ENCODE measurements around the gene VEPH1.

Gene VEPH1

GRCh38 chr3:157423337-157423736 lies 79.9 kb downstream of the VEPH1 start:
- peak; percentile 74 for DNase-seq

GRCh38 chr3:157420606-157421130 lies 82.5 kb downstream of the VEPH1 start:
- DNase-seq: no peak

GRCh38 chr3:157418104-157418503 lies 85.1 kb downstream of the VEPH1 start:
- peak; percentile 42 for DNase-seq

- peak; percentile 65 for DNase-seq
Measured at GRCh38 chr3:157417247-157417646, 86.0 kb downstream of the VEPH1 start.

GRCh38 chr3:157416347-157417087 lies 86.7 kb downstream of the VEPH1 start:
- no peak for DNase-seq

GRCh38 chr3:157414861-157415260 lies 88.4 kb downstream of the VEPH1 start:
- no peak for DNase-seq

DNA sequence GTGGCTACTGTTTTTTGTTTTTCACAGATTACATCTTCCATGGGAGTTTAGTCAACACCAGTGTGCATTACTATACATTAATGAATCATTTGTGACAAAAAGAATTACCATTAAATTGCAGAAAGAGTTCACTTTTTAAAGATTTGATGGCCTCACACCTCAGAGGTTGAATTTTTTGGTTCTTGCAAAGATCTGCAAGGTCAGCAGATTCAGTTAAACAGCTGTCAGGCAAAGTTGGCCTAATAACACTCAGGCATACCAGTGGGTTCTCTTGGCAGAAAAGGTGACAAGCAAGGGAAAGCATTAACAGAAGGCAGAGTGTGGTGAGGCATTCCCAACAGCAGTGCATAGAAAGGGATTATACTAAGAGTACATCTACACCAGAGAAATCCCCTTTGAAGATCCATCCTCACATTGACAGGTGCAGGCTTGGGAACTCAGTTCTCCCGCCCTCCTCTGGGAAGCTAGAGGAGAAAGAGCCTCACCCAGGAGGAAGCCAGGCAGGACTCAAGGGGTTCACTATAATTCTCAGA lies 90.8 kb downstream of the VEPH1 start:
- DNase-seq: no peak

GRCh38 chr3:157410945-157411344 lies 92.3 kb downstream of the VEPH1 start:
- peak; percentile 14 for DNase-seq

- no peak for DNase-seq
Measured at GRCh38 chr3:157409516-157409915, 93.7 kb downstream of the VEPH1 start.

GRCh38 chr3:157408499-157409149 lies 94.6 kb downstream of the VEPH1 start:
- no peak for DNase-seq

- DNase-seq: no peak
Measured at GRCh38 chr3:157407769-157408168, 95.4 kb downstream of the VEPH1 start.

DNA sequence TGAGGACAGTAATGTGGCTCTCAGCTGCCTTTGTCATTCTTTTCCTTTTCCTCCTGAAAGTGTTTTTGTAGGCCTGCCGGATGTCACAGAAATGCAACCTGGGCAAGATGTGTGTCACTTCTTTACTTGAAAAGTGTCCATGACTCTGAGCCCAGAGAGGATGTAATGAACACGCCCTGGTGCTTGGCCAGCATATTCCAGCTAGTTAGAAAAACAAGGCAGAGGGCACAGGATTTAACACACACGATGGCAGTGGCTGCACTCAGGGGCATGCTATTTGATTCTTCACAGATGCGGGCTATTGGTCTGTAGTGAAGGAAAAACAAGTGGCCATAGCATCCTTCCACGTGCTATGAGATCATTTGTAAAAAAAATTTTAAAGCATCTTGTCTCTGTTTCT lies 96.8 kb downstream of the VEPH1 start:
- DNase-seq: no peak

GRCh38 chr3:157405457-157405856 lies 97.8 kb downstream of the VEPH1 start:
- peak; percentile 88 for DNase-seq

DNA sequence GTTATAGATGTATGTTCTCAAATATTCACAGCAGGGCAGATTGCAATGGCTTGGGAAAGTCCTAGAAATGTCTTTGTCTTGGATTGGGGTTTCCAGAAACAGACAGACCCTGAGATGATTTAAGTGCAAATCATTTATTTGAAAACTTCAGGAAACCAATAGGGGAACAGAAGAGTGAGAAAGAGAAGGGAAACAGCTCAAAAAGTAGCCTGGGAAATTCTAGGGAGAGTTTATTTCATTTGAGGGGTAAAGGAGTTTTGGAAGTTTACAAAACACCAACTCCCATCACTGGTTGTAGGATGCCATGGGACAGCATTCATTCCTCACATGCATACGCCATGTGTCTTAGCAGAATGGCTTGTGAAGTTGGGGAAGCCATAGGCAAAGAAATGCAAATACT lies 98.8 kb downstream of the VEPH1 start:
- no peak for DNase-seq

DNA sequence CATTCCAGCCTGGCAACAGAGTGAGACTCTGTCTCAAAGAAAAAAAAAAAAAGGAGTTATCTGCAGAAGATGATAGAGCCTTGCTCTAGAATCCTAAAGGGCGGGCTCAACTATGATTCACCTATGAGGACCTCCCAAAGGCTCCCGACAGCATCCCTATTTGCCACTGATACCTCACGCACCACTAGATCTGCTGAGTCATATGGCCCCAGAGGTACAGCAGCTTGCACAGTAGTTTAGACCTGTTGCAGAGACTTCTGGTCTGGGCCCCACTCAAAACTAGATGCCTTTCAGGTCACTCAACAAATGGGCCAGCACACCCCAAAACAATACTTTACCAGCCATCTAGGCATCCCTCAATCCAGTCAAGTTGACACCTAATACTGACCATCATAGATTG lies 104.6 kb downstream of the VEPH1 start:
- no peak for DNase-seq

- no peak for DNase-seq
Measured at GRCh38 chr3:157394411-157394810, 108.8 kb downstream of the VEPH1 start.

DNA sequence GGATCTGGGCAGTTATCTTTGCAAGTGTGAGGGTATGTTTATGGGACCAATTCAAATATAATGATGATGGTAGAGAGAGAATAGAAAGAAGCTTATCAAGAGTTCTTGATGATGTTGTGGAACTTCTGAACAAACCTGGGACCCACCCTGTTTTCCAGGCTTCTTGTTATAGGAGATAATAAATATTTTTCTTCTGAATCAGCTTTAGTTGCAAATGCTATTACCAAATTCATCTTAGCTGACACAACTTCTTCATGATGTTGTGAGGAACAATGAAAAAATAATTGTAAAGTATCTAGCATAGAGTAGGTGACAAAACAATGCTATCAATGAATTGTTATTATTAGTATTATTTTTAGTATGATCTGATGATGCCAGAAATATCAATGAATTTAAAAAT lies 110.1 kb downstream of the VEPH1 start:
- DNase-seq: no peak

DNA sequence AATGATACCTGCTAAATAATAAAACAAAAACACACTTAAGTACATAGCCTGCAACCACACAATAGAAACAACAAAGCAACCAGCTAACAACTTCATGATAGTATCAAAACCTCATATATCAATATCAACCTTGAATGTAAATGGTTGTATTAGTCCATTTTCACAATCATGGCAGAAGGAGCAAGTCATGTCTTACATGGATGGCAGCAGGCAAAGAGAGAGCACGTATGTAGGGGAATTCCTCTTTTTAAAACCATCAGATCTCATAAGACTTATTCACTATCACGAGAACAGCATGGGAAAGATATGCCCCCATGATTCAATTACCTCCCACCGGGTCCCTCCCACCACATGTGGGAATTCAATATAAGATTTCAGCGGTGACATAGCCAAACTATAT lies 111.1 kb downstream of the VEPH1 start:
- no peak for DNase-seq

GRCh38 chr3:157390713-157391515 lies 112.3 kb downstream of the VEPH1 start:
- no peak for DNase-seq

DNA sequence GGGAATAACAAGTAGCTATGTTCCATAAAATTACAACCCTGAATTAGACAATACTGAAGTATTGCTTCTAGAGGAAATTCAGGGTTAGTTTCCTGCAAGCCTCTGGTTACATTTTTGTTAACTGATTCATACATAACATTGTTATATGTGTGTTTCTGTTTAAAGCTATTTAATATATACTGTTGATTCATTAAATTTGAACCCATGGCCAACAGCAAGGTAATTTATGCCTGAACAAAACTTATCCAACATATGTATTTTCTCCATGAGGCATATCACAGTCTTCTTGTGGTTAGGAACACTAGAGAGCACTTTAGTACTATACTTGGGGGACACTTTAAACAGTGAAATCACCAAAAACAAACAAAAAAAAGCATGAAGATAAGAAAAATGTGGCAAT lies 114.2 kb downstream of the VEPH1 start:
- DNase-seq: peak; percentile 84

- peak; percentile 39 for DNase-seq
Measured at GRCh38 chr3:157387708-157388435, 115.3 kb downstream of the VEPH1 start.

DNA sequence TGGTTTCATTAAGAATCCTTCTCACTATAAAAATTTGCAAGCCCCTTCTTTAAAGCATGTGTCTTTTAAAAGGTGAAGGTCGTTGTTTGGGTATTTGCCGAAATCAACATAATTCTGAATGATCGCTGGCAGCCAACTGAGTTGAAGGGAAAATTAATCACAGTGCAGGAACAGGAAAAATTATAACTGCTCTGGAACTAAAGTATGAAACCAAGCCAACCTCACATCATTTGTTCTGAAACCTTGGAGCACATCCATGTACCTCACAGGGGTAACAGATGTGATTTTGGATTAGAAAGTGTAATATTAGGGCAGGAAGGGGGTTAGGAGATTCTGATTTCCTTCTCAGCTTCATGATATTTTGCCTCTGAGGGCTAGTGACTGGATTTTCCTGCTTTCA lies 118.7 kb downstream of the VEPH1 start:
- no peak for DNase-seq

DNA sequence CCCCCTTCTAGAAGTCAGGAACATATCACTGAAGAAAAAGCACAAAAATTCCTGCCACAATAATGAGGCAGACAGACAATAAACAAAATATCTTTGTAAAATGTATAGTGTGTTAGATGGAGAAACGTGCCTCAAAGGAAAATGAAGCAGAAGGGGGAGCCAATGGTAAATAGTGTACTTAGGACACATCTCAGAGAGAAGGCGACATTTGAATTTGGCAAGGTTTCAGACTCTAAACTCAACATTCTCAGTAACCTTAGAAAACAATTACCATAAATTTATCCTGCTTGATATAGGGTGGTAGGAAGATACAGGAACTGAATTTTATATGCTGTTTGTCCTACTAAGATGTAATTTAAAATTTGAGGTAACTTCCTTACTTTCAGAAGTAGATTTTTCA lies 119.2 kb downstream of the VEPH1 start:
- no peak for DNase-seq

Data from fibroblast of skin of right quadriceps (primary cell).